ENCODE results near the gene CCDC18. TPM values are rescaled to one million over a fixed set of nuclear protein-coding genes. Genes with fewer than 3 reads are reported as not detected.

Gene CCDC18
- total RNA-seq, 4 donors from 2014 or later = under 0.01 to 16.3 (median 3.4) TPM

DNA sequence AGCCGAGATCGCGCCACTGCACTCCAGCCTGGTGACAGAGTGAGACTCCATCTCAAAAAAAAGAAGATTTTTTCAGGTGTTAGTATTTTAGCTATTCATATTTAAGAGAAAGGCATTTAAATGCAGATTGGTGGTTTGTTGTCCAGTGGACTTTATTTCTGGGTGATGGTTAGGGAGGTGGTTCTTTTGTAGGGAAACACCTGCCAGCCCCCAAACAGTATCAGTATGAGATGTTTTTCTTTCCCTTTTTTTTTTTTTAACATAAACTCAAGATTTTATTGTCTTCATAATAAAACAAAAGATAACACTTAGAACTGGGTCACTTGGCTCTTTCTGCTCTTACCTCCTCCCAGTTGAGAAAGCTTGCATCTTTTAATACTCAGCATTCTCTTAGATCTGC lies 9.9 kb downstream of the CCDC18 start:
- Histone ChIP-seq H3K27me3 (no peaks in the 10 kb centered on the region), H3K9me3 (no peaks in the 10 kb centered on the region), H3K4me3 (no peak overlapping the region), H3K27ac (no peak overlapping the region), H3K36me3 (no peaks in the 10 kb centered on the region), H3K4me1 (no peaks in the 10 kb centered on the region)
- TF ChIP-seq, protein P1, sequence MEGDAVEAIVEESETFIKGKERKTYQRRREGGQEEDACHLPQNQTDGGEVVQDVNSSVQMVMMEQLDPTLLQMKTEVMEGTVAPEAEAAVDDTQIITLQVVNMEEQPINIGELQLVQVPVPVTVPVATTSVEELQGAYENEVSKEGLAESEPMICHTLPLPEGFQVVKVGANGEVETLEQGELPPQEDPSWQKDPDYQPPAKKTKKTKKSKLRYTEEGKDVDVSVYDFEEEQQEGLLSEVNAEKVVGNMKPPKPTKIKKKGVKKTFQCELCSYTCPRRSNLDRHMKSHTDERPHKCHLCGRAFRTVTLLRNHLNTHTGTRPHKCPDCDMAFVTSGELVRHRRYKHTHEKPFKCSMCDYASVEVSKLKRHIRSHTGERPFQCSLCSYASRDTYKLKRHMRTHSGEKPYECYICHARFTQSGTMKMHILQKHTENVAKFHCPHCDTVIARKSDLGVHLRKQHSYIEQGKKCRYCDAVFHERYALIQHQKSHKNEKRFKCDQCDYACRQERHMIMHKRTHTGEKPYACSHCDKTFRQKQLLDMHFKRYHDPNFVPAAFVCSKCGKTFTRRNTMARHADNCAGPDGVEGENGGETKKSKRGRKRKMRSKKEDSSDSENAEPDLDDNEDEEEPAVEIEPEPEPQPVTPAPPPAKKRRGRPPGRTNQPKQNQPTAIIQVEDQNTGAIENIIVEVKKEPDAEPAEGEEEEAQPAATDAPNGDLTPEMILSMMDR (IDR thresholded peaks at IDR 0.05) = no peak
- TF ChIP-seq POLR2A (IDR thresholded peaks at IDR 0.05) = no peak
- DNase-seq = no peak
- intact Hi-C loops (cut with DNase I; ENCODE audit: low total_unique reads) = no loop called here

DNA sequence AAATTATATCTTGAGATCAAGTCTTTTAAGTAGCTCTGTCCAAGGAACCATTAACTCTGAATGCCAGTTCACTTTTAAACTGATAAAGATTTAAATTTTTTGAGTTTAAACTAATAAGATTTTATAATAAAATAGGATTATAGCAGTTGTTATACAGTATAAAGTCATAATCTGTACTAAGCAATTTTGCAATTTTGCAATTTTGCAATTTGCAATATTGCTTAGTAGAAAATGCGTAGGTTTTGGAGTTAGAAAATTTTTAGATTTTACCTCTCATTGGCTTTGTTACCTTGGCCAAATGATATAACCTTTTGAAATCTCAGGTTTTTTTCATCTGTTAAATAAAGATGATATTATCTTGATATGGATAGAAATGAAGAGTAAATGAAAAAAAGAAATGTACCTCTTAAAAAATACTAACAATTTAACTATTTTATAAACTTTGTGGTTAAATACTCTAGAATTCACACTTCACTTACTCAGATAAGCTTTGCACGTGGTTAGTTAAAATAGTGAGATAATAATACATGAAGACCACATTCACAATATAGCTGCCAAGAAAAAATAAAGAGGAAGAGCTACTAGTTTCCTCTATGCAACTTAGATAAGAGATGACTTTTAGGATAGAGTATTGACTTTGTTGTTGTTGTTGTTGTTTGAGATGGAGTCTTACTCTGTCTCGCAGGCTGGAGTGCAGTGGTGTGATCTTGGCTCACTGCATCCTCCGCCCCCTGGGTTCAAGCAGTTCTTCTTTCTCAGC lies 13.9 kb downstream of the CCDC18 start:
- TF ChIP-seq, protein P1 (IDR thresholded peaks at IDR 0.05) = no peak
- TF ChIP-seq POLR2A (IDR thresholded peaks at IDR 0.05) = no peak
- intact Hi-C loops (cut with DNase I; ENCODE audit: low total_unique reads) = no loop called here
- DNase-seq = no peak
- Histone ChIP-seq H3K4me3 (no peak overlapping the region), H3K36me3 (no peaks in the 10 kb centered on the region), H3K27me3 (no peaks in the 10 kb centered on the region), H3K9me3 (no peaks in the 10 kb centered on the region), H3K27ac (no peak overlapping the region), H3K4me1 (no peaks in the 10 kb centered on the region)

DNA sequence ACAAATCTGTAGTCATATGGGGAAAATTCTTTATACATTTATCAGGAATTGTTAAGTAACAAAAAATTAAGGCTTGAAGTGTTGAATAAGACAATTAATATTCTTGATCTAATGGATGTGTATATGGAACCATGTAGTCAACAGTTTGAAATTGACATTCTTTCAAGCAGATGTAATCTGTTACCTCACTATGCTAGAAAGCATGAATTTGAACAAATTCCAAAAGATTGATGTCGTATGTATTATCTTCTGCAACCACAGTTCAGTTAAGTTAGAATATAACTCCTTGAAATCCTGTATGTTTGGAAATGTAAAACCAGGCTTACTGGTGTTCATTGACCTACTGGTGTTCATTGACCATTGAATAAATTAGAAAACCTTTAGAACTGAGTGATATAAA lies 16.1 kb downstream of the CCDC18 start:
- Histone ChIP-seq H3K4me1 (no peaks in the 10 kb centered on the region), H3K27me3 (no peaks in the 10 kb centered on the region), H3K4me3 (no peak overlapping the region), H3K27ac (no peak overlapping the region), H3K36me3 (no peaks in the 10 kb centered on the region), H3K9me3 (no peaks in the 10 kb centered on the region)
- intact Hi-C loops (cut with DNase I; ENCODE audit: low total_unique reads) = no loop called here
- no peak for TF ChIP-seq POLR2A (IDR thresholded peaks at IDR 0.05)
- TF ChIP-seq, protein P1 (IDR thresholded peaks at IDR 0.05) = no peak
- no peak for DNase-seq

DNA sequence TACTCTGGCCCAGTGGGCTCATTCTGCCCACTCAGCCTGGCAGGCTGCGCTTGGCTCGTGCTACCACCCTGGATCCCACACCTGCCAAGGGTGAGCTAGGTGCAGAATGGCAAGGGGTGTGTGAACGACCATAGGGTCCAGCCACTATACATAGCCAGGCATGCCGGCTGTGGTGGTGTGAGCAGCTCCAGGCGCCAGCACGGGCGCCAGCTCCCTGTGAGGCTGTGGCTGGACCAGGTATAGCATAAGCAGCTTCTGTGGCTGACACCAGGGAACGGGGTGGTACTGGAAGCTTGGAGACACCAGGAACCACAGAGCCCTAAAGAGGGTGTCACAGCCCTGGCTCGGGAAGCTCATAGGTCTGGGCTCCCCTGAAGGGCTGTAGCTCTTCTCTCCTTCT lies 18.6 kb downstream of the CCDC18 start:
- TF ChIP-seq, protein P1 (IDR thresholded peaks at IDR 0.05) = no peak
- TF ChIP-seq POLR2A (IDR thresholded peaks at IDR 0.05) = no peak
- Histone ChIP-seq H3K36me3 (no peaks in the 10 kb centered on the region), H3K4me1 (no peaks in the 10 kb centered on the region), H3K27ac (no peak overlapping the region), H3K9me3 (no peaks in the 10 kb centered on the region), H3K27me3 (no peaks in the 10 kb centered on the region), H3K4me3 (no peak overlapping the region)
- intact Hi-C loops (cut with DNase I; ENCODE audit: low total_unique reads) = no loop called here
- no peak for DNase-seq

DNA sequence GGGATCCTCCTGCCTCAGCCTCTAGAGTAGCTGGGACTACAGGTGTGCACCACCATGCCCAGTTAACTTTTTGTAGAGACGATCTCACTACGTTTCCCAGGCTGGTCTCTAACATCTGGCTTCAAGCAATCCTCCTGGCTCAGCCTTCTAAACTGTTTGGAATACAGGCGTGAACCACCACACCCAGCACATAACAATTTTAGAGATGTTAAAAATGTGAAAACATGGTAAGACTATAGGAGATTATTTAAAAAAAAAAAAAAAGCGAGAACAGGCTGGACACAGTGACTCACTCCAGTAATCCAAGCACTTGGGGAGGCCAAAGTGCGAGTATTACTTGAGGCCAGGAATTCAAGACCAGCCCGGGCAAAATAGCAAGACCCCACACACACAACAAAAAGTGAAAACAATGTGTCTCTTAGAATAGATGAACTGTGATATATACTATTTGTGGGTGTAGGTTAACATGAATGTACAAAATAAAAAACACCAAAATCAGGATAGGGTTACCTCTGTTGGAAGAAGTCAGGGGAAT lies 19.6 kb downstream of the CCDC18 start:
- intact Hi-C loops (cut with DNase I; ENCODE audit: low total_unique reads) = no loop called here
- H3K9me3 ChIP-seq = no peaks in the 10 kb centered on the region
- no peak for TF ChIP-seq POLR2A (IDR thresholded peaks at IDR 0.05)
- TF ChIP-seq, protein P1 (IDR thresholded peaks at IDR 0.05) = no peak
- H3K4me1 ChIP-seq = no peaks in the 10 kb centered on the region
- no peaks in the 10 kb centered on the region for H3K36me3 ChIP-seq
- H3K27ac ChIP-seq = no peak overlapping the region
- H3K27me3 ChIP-seq = no peaks in the 10 kb centered on the region
- H3K4me3 ChIP-seq = no peak overlapping the region
- no peak for DNase-seq

Data from uterus (tissue), 4 donors.